ENCODE measurements around the gene TCF21. TPM values are rescaled to one million over a fixed set of nuclear protein-coding genes. Genes with fewer than 3 reads are reported as not detected.
"Not testable (repeated sequence)": the region's sequence is repeated elsewhere in the genome, so short reads cannot be mapped to it uniquely, and the experiment has no call there.

TCF21 gene
- total RNA-seq, result 4.1 TPM
- long read RNA-seq, full-length matches to known transcripts, result 6 of 7 reads
- long read RNA-seq, partial matches to known transcripts, result 1 of 7 reads
- long read RNA-seq, other reads (novel, unspliced or antisense), result 0 of 7 reads

GRCh38 chr6:133888929-133889556 is at the start of gene TCF21:
Gene TCF21, plus strand, starts transcription at chr6:133889113. Its CDS starts 285 bp downstream, at chr6:133889398.
- ATAC-seq (ENCODE audit: poor library complexity), result peak; percentile 80
- DNase-seq, result peak; percentile 68
- intact Hi-C loops (cut with DNase I), result loop anchor here (5.0 kb wide), 1 partner anchor 187 kb away; no protein-coding TSS in a partner anchor

- intact Hi-C loops (cut with DNase I), result no loop called here
- DNase-seq, result no peak
- no peak for ATAC-seq (ENCODE audit: poor library complexity)
These were observed 47.7 kb upstream of the TCF21 start for GRCh38 chr6:133841176-133841575.

- intact Hi-C loops (cut with DNase I), result no loop called here
- ATAC-seq (ENCODE audit: poor library complexity), result no peak
- DNase-seq, result no peak
These were observed 45.8 kb upstream of the TCF21 start for GRCh38 chr6:133843098-133843497.

DNA sequence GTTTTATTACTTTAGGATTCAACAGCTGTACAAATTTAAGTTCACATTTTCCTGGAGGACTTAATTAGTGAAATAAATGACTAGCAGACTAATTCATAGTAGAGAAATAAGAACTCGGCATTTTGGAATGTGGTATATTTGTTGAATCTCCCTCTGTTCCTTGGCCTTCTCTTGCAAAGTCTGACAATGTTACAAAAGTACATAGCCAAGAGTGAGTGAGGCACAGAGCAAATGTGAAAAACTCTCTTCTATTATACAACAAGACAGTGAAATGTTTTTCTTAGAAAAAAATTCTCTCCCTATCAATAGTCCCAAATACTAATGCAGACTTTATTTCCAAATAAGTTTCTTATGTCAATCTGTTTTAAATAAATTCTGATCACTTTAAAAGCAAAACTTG is 44.2 kb upstream of the TCF21 start:
- ATAC-seq (ENCODE audit: poor library complexity), result no peak
- intact Hi-C loops (cut with DNase I), result no loop called here
- DNase-seq, result no peak

GRCh38 chr6:133854041-133854363 is 34.9 kb upstream of the TCF21 start:
- ATAC-seq (ENCODE audit: poor library complexity), result no peak
- DNase-seq, result no peak
- intact Hi-C loops (cut with DNase I), result no loop called here

GRCh38 chr6:133854364-133855275 is 34.3 kb upstream of the TCF21 start:
- ATAC-seq (ENCODE audit: poor library complexity), result peak; percentile 34
- intact Hi-C loops (cut with DNase I), result no loop called here

DNA sequence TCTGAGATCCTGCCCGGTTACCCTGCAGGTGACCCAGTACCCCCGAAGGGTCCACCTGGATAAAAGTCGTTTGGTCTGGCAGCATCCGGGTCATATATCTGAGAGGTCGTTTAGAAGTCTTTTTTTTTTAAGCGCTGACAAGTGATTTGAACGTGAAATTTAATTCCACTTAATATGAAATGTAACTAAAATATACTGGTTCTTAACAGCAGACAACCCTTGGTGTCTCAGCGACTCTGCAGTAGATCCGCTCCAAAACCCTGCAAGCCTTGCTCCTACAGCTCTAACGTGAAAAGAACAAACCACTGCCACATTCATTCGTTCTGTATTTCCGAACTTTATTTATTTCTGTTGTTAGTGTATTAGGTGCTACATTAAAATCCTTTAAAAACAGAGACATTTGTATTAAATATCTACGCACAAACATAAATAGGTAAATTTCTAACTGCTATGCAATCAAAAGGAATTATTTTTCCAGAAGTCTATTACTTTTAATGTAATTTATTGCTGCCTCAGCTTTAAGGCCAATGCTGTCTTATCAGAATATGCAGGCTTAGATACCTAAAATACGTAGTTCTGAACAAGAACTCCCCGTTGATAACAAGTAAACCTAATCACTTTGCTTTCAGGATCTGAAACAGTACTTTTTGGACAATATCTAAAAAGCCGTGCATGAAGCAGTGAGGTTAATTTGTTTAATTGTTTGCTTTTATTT is 33.5 kb upstream of the TCF21 start:
- ATAC-seq (ENCODE audit: poor library complexity) (no peak), DNase-seq (no peak)
- intact Hi-C loops (cut with DNase I), result no loop called here

More at GRCh38 chr6:133854364-133855275, 34.3 kb upstream of the TCF21 start:
- DNase-seq, result peak; percentile 35

- no peak for DNase-seq
- no peak for ATAC-seq (ENCODE audit: poor library complexity)
- intact Hi-C loops (cut with DNase I), result no loop called here
These were observed 32.9 kb upstream of the TCF21 start for GRCh38 chr6:133855991-133856370.

DNA sequence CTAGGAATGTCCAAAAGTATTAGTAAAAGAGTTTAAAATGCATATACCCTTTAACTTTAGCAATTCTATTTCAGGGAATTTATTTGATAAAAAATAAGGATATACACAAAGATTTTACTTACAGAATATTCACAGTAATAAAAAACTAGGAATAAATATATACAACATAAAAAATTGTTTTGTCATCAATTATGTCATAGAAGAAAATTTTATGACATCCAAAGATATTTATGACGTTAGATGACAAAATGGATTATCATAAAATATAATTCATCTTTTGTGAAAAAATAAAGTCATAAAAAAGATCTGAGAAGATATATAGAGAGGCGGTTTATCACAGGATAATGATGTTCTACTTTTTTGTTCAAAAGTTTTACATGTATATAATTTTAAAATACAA is 32.0 kb upstream of the TCF21 start:
- intact Hi-C loops (cut with DNase I), result no loop called here
- no peak for ATAC-seq (ENCODE audit: poor library complexity)

GRCh38 chr6:133857696-133858095 is 31.2 kb upstream of the TCF21 start:
- no peak for ATAC-seq (ENCODE audit: poor library complexity)
- intact Hi-C loops (cut with DNase I), result no loop called here
- DNase-seq, result no peak

More for the DNA sequence above, 32.0 kb upstream of the TCF21 start:
- no peak for DNase-seq

DNA sequence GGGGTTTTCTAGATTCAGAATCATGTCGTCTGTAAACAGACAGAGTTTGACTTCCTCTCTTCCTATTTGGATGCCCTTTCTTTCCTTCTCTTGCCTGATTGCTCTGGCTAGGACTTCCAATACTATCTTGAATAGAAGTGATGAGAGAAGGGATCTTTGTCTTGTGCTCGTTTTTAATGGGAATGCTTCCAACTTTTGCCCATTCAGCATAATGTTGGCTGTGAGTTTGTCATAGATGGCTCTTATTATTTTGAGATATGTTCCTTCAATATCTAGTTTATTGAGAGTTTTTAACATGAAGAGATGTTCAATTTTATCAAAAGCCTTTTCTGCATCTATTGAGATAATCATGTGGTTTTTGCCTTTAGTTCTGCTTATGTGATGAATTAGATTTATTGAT is 27.6 kb upstream of the TCF21 start:
- ATAC-seq (ENCODE audit: poor library complexity); DNase-seq; intact Hi-C loops (cut with DNase I): not testable (repeated sequence)

- intact Hi-C loops (cut with DNase I), result no loop called here
- DNase-seq, result no peak
- no peak for ATAC-seq (ENCODE audit: poor library complexity)
These were observed 25.7 kb upstream of the TCF21 start for GRCh38 chr6:133863228-133863627.

DNA sequence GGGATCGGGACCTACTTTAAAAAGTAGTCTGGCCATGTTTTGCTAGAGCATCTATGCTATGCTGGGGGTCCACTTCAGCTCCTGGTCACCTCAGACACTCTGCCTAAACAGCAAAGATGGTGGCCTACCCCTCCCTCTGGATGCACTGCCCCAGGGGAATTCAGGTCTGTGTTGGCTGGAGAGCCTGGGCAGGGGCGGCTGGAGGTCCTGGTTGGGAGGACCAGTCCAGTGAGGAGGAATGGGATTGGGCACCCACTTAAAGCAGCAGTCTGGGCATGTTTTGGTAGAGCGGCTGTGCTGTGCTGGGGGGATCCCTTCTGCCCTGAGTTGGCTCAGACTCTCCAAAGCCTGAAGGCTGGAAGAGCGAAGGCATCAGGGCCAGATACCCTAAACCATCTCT is 23.2 kb upstream of the TCF21 start:
- intact Hi-C loops (cut with DNase I), result no loop called here
- DNase-seq (no peak), ATAC-seq (ENCODE audit: poor library complexity) (no peak)

- DNase-seq, result no peak
- intact Hi-C loops (cut with DNase I), result no loop called here
- ATAC-seq (ENCODE audit: poor library complexity), result no peak
These were observed 17.8 kb upstream of the TCF21 start for GRCh38 chr6:133871131-133871530.

DNA sequence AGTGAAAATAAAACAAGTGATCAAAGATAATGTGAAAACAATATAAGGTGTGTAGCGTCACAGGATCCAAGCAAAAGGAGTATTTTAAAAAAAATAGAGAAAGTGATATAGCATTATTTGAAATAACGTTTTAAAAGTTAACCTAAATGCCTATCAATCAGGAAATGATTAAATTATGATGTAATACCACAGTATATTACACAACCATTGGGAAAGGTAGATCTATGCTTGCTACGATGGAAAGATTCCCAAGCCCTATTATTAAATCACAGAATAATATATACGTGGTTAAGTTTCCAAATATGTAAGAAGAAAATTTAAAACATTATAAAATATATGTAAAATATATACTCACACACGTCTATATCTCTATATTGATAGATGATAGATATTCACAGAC is 15.4 kb upstream of the TCF21 start:
- DNase-seq, result no peak
- intact Hi-C loops (cut with DNase I), result no loop called here

GRCh38 chr6:133877116-133877515 is 11.8 kb upstream of the TCF21 start:
- intact Hi-C loops (cut with DNase I), result no loop called here
- ATAC-seq (ENCODE audit: poor library complexity) (no peak), DNase-seq (no peak)

More for the DNA sequence above, 15.4 kb upstream of the TCF21 start:
- ATAC-seq (ENCODE audit: poor library complexity), result no peak

DNA sequence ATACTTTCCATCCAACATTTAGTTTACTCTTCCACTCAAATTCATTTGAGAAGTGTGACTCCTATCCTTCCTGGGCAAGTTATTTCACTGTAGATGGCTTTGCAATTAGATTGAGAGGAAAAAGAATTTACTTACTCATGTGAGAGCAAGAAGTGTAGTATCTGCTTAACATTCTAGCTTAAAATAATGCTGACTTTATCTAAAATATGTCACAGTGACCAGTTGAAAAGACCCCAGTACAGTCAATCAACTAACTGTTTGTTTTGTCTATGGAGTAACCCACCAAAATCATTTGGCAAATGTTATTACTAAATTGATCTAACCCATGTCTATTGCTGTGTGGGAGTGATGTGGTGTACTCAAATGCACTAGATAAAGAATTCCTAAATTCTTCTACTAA is 8.9 kb upstream of the TCF21 start:
- intact Hi-C loops (cut with DNase I), result no loop called here
- ATAC-seq (ENCODE audit: poor library complexity) (no peak), DNase-seq (no peak)

GRCh38 chr6:133880896-133881295 is 8.0 kb upstream of the TCF21 start:
- no peak for ATAC-seq (ENCODE audit: poor library complexity)
- DNase-seq, result no peak
- intact Hi-C loops (cut with DNase I), result no loop called here

GRCh38 chr6:133886104-133886775 is 2.7 kb upstream of the TCF21 start:
- no peak for ATAC-seq (ENCODE audit: poor library complexity)
- DNase-seq, result no peak
- intact Hi-C loops (cut with DNase I), result loop anchor here (5.0 kb wide), 1 partner anchor 184 kb away; no protein-coding TSS in a partner anchor

Measured in Right ventricle myocardium superior (tissue), 1 donor.